ENCODE results near the gene LRRTM2. TPM values are rescaled to one million over a fixed set of nuclear protein-coding genes. Genes with fewer than 3 reads are reported as not detected.

The LRRTM2 gene
- total RNA-seq, 4 donors from 2014 or later = 0.13 to 0.20 (median 0.16) TPM; not detected in 1

GRCh38 chr5:138873466-138874221 lies 1.5 kb downstream of the LRRTM2 start:
- DNase-seq (ENCODE audit: low spot score in 2 of 2) = no peak
- intact Hi-C loops (cut with DNase I; ENCODE audit: low total_unique reads) = no loop called here
- no peak for TF ChIP-seq POLR2A (IDR thresholded peaks at IDR 0.05)
- TF ChIP-seq, protein P1, sequence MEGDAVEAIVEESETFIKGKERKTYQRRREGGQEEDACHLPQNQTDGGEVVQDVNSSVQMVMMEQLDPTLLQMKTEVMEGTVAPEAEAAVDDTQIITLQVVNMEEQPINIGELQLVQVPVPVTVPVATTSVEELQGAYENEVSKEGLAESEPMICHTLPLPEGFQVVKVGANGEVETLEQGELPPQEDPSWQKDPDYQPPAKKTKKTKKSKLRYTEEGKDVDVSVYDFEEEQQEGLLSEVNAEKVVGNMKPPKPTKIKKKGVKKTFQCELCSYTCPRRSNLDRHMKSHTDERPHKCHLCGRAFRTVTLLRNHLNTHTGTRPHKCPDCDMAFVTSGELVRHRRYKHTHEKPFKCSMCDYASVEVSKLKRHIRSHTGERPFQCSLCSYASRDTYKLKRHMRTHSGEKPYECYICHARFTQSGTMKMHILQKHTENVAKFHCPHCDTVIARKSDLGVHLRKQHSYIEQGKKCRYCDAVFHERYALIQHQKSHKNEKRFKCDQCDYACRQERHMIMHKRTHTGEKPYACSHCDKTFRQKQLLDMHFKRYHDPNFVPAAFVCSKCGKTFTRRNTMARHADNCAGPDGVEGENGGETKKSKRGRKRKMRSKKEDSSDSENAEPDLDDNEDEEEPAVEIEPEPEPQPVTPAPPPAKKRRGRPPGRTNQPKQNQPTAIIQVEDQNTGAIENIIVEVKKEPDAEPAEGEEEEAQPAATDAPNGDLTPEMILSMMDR (IDR thresholded peaks at IDR 0.05) = no peak
- 65 to 70% methylated on average over 17 of the region's 17 CpGs for WGBS, 2 donors
- H3K4me3 ChIP-seq (ENCODE audit: low read depth, poor library complexity, severe bottlenecking) = no peak overlapping the region

DNA sequence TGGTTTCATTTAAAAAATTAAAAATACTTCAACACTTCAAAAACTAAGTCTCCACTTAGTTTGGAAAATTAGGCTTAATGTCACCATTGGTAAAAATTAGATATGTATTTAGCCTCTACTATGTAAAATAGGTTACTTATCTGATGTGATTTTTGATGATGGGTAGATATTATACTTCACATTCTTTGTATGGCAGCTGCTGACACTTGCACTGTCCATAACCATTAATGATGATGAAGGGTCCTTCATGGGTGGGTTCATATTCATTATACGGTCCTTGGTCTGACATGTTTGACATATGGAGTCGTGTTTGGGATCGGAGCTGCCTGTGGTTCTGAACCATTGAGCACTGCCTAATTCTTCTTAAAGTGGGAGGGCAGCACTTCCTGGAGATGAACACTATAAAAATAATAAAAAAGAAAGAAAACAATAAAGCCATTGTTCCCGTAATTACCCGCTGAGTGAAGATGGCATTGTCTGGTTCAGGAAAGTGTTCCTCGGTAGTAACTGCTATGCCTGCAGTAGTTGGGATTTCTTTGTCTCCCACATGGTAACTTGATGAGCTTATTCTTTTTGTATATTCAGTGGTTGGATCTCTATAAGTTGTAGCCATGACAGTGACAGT lies 2.2 kb downstream of the LRRTM2 start:
- 73 to 83% methylated on average over 6 of the region's 6 CpGs for WGBS, 2 donors
- TF ChIP-seq POLR2A (IDR thresholded peaks at IDR 0.05) = no peak
- TF ChIP-seq, protein P1 (IDR thresholded peaks at IDR 0.05) = no peak
- no peak overlapping the region for H3K4me3 ChIP-seq (ENCODE audit: low read depth, poor library complexity, severe bottlenecking)
- no peak for DNase-seq (ENCODE audit: low spot score in 2 of 2)
- intact Hi-C loops (cut with DNase I; ENCODE audit: low total_unique reads) = no loop called here

GRCh38 chr5:138870611-138871010 lies 4.5 kb downstream of the LRRTM2 start:
- TF ChIP-seq POLR2A (IDR thresholded peaks at IDR 0.05) = no peak
- TF ChIP-seq, protein P1 (IDR thresholded peaks at IDR 0.05) = no peak

DNA sequence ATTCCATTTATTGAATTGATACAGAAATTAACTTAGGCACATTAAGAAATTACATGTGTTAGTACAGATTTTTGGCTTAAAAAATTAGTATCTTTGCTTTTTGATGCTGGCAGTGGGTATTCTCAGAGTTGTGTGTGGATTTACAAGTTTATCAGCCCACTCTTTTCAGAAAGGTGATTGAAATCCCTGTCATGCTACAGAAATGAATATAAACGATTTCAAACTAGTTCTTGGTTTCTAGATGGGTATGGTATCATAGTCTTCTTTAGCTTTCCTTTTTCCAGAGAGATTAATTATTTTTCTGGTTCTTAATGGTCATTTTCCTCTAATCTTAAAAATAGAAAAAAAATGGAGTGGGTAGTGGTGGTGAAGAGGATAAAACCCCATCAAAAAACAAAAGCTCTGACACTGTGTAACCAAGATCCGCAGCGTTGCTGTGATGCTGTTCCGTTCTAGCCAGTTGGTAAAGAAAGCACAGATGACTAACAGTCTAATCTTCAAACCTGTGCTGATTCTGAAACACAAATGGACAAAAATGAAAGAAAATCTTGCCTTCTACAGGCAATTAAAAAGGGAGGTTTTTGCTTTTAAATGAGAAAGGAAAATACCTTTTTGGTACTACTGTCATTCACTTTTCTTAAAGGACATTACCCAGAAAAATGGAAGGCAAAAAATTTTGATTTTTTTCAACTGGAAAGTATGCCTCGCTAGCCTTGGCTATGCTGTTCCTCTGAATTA lies 5.2 kb downstream of the LRRTM2 start:
- intact Hi-C loops (cut with DNase I; ENCODE audit: low total_unique reads) = no loop called here
- TF ChIP-seq, protein P1 (IDR thresholded peaks at IDR 0.05) = no peak
- TF ChIP-seq POLR2A (IDR thresholded peaks at IDR 0.05) = no peak
- H3K4me3 ChIP-seq (ENCODE audit: low read depth, poor library complexity, severe bottlenecking) = no peak overlapping the region
- WGBS, 2 donors = 67 to 73% methylated on average over 5 of the region's 5 CpGs
- no peak for DNase-seq (ENCODE audit: low spot score in 2 of 2)

More at GRCh38 chr5:138870611-138871010, 4.5 kb downstream of the LRRTM2 start:
- DNase-seq (ENCODE audit: low spot score in 2 of 2) = no peak
- no peak overlapping the region for H3K4me3 ChIP-seq (ENCODE audit: low read depth, poor library complexity, severe bottlenecking)
- 50 to 54% methylated on average over 3 of the region's 3 CpGs for WGBS, 2 donors
- intact Hi-C loops (cut with DNase I; ENCODE audit: low total_unique reads) = no loop called here

DNA sequence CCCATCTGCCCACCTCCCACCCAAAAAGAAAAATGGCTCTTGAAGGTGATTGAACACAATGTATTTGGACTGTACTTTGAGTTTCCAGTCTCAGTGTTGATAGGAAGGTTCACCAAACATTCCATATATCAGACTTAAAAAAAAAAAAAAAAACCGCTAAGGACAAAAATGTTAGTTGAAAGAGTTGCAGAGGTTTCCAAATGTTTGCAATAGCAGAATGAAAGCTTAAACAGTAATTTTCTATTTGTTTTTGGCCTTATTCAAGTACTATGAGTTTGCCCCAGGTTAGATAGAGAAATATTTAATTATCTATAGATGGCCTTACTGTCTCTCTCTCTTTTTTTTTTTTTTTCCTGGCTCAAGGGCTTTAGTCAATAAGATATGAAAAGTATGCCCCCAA lies 6.1 kb downstream of the LRRTM2 start:
- DNase-seq (ENCODE audit: low spot score in 2 of 2) = no peak
- TF ChIP-seq POLR2A (IDR thresholded peaks at IDR 0.05) = no peak
- TF ChIP-seq, protein P1 (IDR thresholded peaks at IDR 0.05) = no peak
- H3K4me3 ChIP-seq (ENCODE audit: low read depth, poor library complexity, severe bottlenecking) = no peak overlapping the region
- 79 to 86% methylated on average over 1 of the region's 1 CpG for WGBS, 2 donors
- intact Hi-C loops (cut with DNase I; ENCODE audit: low total_unique reads) = no loop called here

Measured in lower leg skin (tissue), 4 donors.